ENCODE results near the gene CD3G.
"Not testable (repeated sequence)": the region's sequence is repeated elsewhere in the genome, so short reads cannot be mapped to it uniquely, and the experiment has no call there.

The CD3G gene

GRCh38 chr11:118375978-118376377, 31.8 kb downstream of the CD3G start:
- DNase-seq (ENCODE audit: low read depth in 3 of 3, low spot score in 1 of 3): no peak

- DNase-seq (ENCODE audit: low read depth in 3 of 3, low spot score in 1 of 3): no peak
These were observed 35.4 kb downstream of the CD3G start for GRCh38 chr11:118379497-118379896.

- DNase-seq (ENCODE audit: low read depth in 3 of 3, low spot score in 1 of 3): no peak
These were observed 36.4 kb downstream of the CD3G start for GRCh38 chr11:118380571-118380970.

- no peak for DNase-seq (ENCODE audit: low read depth in 3 of 3, low spot score in 1 of 3)
These were observed 38.8 kb downstream of the CD3G start for GRCh38 chr11:118382954-118383353.

- no peak for DNase-seq (ENCODE audit: low read depth in 3 of 3, low spot score in 1 of 3)
These were observed 39.5 kb downstream of the CD3G start for GRCh38 chr11:118383657-118384056.

GRCh38 chr11:118396097-118396501, 52.0 kb downstream of the CD3G start:
- DNase-seq (ENCODE audit: low read depth in 3 of 3, low spot score in 1 of 3): no peak

GRCh38 chr11:118397448-118397847, 53.3 kb downstream of the CD3G start:
- no peak for DNase-seq (ENCODE audit: low read depth in 3 of 3, low spot score in 1 of 3)

- DNase-seq (ENCODE audit: low read depth in 3 of 3, low spot score in 1 of 3): peak in 2 of 3 donors; percentile 5 to 9
These were observed 54.8 kb downstream of the CD3G start for GRCh38 chr11:118398791-118399559.

GRCh38 chr11:118401151-118401879, 57.2 kb downstream of the CD3G start, which contains the start of gene ATP5MG:
TSS of gene ATP5MG (plus strand) at chr11:118401606. CDS start at chr11:118401666, 60 bp downstream.
- peak; percentile 81 to 84 (median 81) for DNase-seq (ENCODE audit: low read depth in 3 of 3, low spot score in 1 of 3)

- DNase-seq (ENCODE audit: low read depth in 3 of 3, low spot score in 1 of 3): no peak
These were observed 57.9 kb downstream of the CD3G start for GRCh38 chr11:118401880-118402590.

GRCh38 chr11:118402594-118402993, 58.5 kb downstream of the CD3G start:
- not testable (repeated sequence) for DNase-seq (ENCODE audit: low read depth in 3 of 3, low spot score in 1 of 3)

All from stimulated activated CD4-positive, alpha-beta T cell treated with anti-CD3 and anti-CD28 coated beads, TNF-alpha, amount 100 ng/mL, for 1 hour (primary cell).